22Rv1 (cell line): ENCODE measurements around the gene ZNF621.
"Not testable (repeated sequence)": the region's sequence is repeated elsewhere in the genome, so short reads cannot be mapped to it uniquely, and the experiment has no call there.

Source experiments
- CTCF ChIP-seq: fragments of 450-650 bp; IDR thresholded peaks from 2 replicates; pipeline ENCODE4 v1.5.1; 2017; ENCODE audit warnings: mild to moderate bottlenecking
- ZFX ChIP-seq: fragments of 450-650 bp; IDR thresholded peaks from 2 replicates; pipeline ENCODE4 v1.6.1; 2017; ENCODE audit warnings: antibody characterized with exemption, borderline replicate concordance

GRCh38 chr3:40565629-40566028, 40.9 kb downstream of the ZNF621 start:
- TF ChIP-seq CTCF, ZFX: not testable (repeated sequence)
